GM12878 (cell line): ENCODE data around the gene OPN4. TPM values are rescaled to one million over a fixed set of nuclear protein-coding genes. Genes with fewer than 3 reads are reported as not detected.

Experiments used
- ATAC-seq: fragments of 200-7000 bp; cut with Tn5 transposase; 3 replicates; pipeline ENCODE4 v1.9.1; 2020; ENCODE audit warnings: mild to moderate bottlenecking, moderate library complexity
- BruUV-seq: library from RNA; stranded (reverse); fragments of 400-500 nt; replicated peaks from 2 replicates; lab custom pipeline; 2021; lab: Mats Ljungman, UMichigan
- CTCF ChIA-PET: fragments of 300-600 bp; sonication (Branson Sonifier 250); formaldehyde crosslinking; extraction: SDS; loops from one replicate; lab custom pipeline; 2021; ENCODE audit warnings: inconsistent platforms; lab: Yijun Ruan, JAX
- POLR2A ChIA-PET: fragments of 350-600 bp; formaldehyde crosslinking; extraction: SDS; loops from one replicate; lab custom pipeline; 2021; ENCODE audit warnings: inconsistent platforms; lab: Charles Lee
- RAD21 ChIA-PET: fragments of 300-600 bp; sonication (Branson Sonifier 250); formaldehyde crosslinking; loops from one replicate; lab custom pipeline; 2023; ENCODE audit warnings: antibody characterized with exemption; ENCODE audit not compliant: unreplicated experiment; lab: Charles Lee
- SMC1A ChIA-PET: fragments of 300-600 bp; sonication (Branson Sonifier 250); formaldehyde crosslinking; loops from one replicate; lab custom pipeline; 2023; ENCODE audit not compliant: unreplicated experiment, uncharacterized antibody; lab: Charles Lee
- DNase-seq: peaks from one replicate; pipeline ENCODE4 v3.0.0-alpha.2; 2011; ENCODE audit warnings: low read depth, low spot score
- FAIRE-seq: peaks from 3 replicates; lab custom pipeline; 2011; peaks lifted over from hg19 to GRCh38; lab: Jason Lieb, UNC
- H2AFZ ChIP-seq: 2 replicates; pipeline ENCODE4 v1.6.0; 2011; ENCODE audit warnings: low read depth, low read length, control low read depth; ENCODE audit not compliant: control insufficient read depth
- H3K27ac ChIP-seq: 2 replicates; pipeline ENCODE4 v1.5.1; 2011; ENCODE audit warnings: control low read depth; ENCODE audit not compliant: control insufficient read depth, insufficient read depth
- H3K27me3 ChIP-seq, 2 experiments: replicated peaks in 1 of 2; 2 replicates each; pipeline versions ENCODE4 v1.6.0 to v1.6.1; 2011; ENCODE audit warnings: low read length in 1 of 2; ENCODE audit not compliant: control insufficient read depth in 2 of 2, insufficient read depth in 2 of 2
- H3K36me3 ChIP-seq, 2 experiments: 2 replicates each; pipeline ENCODE4 v1.5.1; 2011; ENCODE audit warnings: low read length in 1 of 2; ENCODE audit not compliant: control insufficient read depth in 2 of 2, insufficient read depth in 2 of 2
- H3K4me1 ChIP-seq: 2 replicates; pipeline ENCODE4 v1.6.1; 2011; ENCODE audit warnings: mild to moderate bottlenecking, low read length, moderate library complexity, mixed read lengths; ENCODE audit not compliant: control insufficient read depth, insufficient read depth
- H3K4me2 ChIP-seq: 2 replicates; pipeline ENCODE4 v1.6.0; 2011; ENCODE audit warnings: control low read depth; ENCODE audit not compliant: control insufficient read depth, insufficient read depth
- H3K4me3 ChIP-seq: fragments of 200-600 bp; sonication (generic); 2 replicates; pipeline ENCODE4 v1.5.1; 2016
- H3K79me2 ChIP-seq: 2 replicates; pipeline ENCODE4 v1.6.0; 2011; ENCODE audit warnings: low read length; ENCODE audit not compliant: control insufficient read depth, insufficient read depth
- H3K9ac ChIP-seq: 2 replicates; pipeline ENCODE4 v1.8.0; 2011; ENCODE audit warnings: low read length, control low read depth, mixed read lengths; ENCODE audit not compliant: control insufficient read depth, insufficient read depth
- H3K9me3 ChIP-seq: replicated peaks from 3 replicates; pipeline ENCODE4 v1.5.1; 2011; ENCODE audit warnings: mild to moderate bottlenecking, low read length; ENCODE audit not compliant: control insufficient read depth, insufficient read depth
- H4K20me1 ChIP-seq: 2 replicates; pipeline ENCODE4 v1.6.0; 2011; ENCODE audit not compliant: control insufficient read depth, insufficient read depth
- CTCF ChIP-seq, 3 experiments: IDR thresholded peaks in 2 of 3; conservative IDR thresholded peaks in 1 of 3; 2 replicates each; pipeline ENCODE4 v1.5.1; 2011; ENCODE audit warnings: low read depth in 3 of 3, low read length in 3 of 3, mild to moderate bottlenecking in 3 of 3, control low read depth in 2 of 3, moderate library complexity in 2 of 3, inconsistent platforms in 1 of 3, mixed read lengths in 1 of 3; ENCODE audit not compliant: control insufficient read depth in 2 of 3, insufficient read depth in 1 of 3; ENCODE audit errors: extremely low read depth in 1 of 3
- E2F8 ChIP-seq: fragments of 450-650 bp; IDR thresholded peaks from 2 replicates; pipeline ENCODE4 v1.6.1; 2018; ENCODE audit warnings: mild to moderate bottlenecking, low read depth, moderate library complexity; ENCODE audit not compliant: partially characterized antibody
- MEF2B ChIP-seq: fragments of 450-650 bp; IDR thresholded peaks from 2 replicates; pipeline ENCODE4 v1.6.1; 2018; ENCODE audit warnings: mild to moderate bottlenecking, moderate library complexity; ENCODE audit not compliant: partially characterized antibody, poor library complexity, severe bottlenecking
- NR2F1 ChIP-seq: fragments of 450-650 bp; conservative IDR thresholded peaks from 2 replicates; pipeline ENCODE4 v1.6.1; 2017; ENCODE audit warnings: mild to moderate bottlenecking
- POU2F2 ChIP-seq: IDR thresholded peaks from 3 replicates; pipeline ENCODE4 v1.6.1; 2011; ENCODE audit warnings: low read depth, mild to moderate bottlenecking, low read length, borderline replicate concordance
- RB1 ChIP-seq: fragments of 450-650 bp; formaldehyde crosslinking; IDR thresholded peaks from 2 replicates; pipeline ENCODE4 v1.6.1; 2017; ENCODE audit warnings: mild to moderate bottlenecking, borderline replicate concordance
- TCF7 ChIP-seq: IDR thresholded peaks from 2 replicates; pipeline ENCODE4 v1.6.1; 2014; ENCODE audit warnings: antibody characterized with exemption, borderline replicate concordance
- ZNF384 ChIP-seq: IDR thresholded peaks from 2 replicates; pipeline ENCODE4 v1.6.1; 2012; ENCODE audit warnings: low read depth, mild to moderate bottlenecking, low read length, improper control_type of control experiment, borderline replicate concordance
- ZZZ3 ChIP-seq: IDR thresholded peaks from 2 replicates; pipeline ENCODE4 v1.6.1; 2011; ENCODE audit warnings: low read depth; ENCODE audit not compliant: control insufficient read depth, insufficient read length
- WGBS: methylation state at CpG from one replicate; pipeline ENCODE4 v1.1.6; 2016; ENCODE audit warnings: low lambda C conversion rate; ENCODE audit not compliant: insufficient replicate concordance, insufficient coverage; ENCODE audit errors: missing lambda C conversion rate; 5-methylcytosine and 5-hydroxymethylcytosine counted together
- in situ Hi-C: fragments of 300-500 bp; cut with MboI; formaldehyde crosslinking; loops from 9 replicates; pipeline ENCODE4 v1.14.3; 2018; ENCODE audit warnings: mixed read lengths
- intact Hi-C: fragments of 100-400 bp; cut with micrococcal nuclease; formaldehyde crosslinking; loops from one replicate; pipeline ENCODE4 v1.14.2; 2022; ENCODE audit not compliant: unreplicated experiment
- polyA plus RNA-seq, 11 experiments: library from polyadenylated mRNA; depleted of rRNA in 4 of 11; unstranded in 6 of 11; stranded (reverse) in 5 of 11; fragments of >200 nt; fragmentation: Nextera tagmentation in 4 of 11; fragmentation: Illumina TruSeq in 1 of 11; extraction: Ambion mirVana in 4 of 11; extraction: Trizol in 1 of 11; gene quantifications; 1 replicate in 1 of 11; 2 replicates in 10 of 11; pipeline versions ENCODE4 v1.2.1 to v1.2.3, GENCODE V29; 2011 to 2016; ENCODE audit warnings: inconsistent platforms in 2 of 11, missing spikeins in 2 of 11, low read depth in 1 of 11
- total RNA-seq, 4 experiments: library from RNA; depleted of rRNA in 3 of 4; stranded (reverse); fragments of >200 nt in 3 of 4; fragmentation: Illumina TruSeq in 1 of 4; extraction: Trizol in 1 of 4; gene quantifications; 2 replicates each; pipeline versions ENCODE4 v1.2.1 to v1.2.3, GENCODE V29; 2013 to 2021

Gene OPN4
- total and polyA plus RNA-seq, 10 of the 15 experiments (the other 5 are each of a cell fraction or from before 2014, with no cell fraction given) = not detected

GRCh38 chr10:86682675-86683074, 28.3 kb downstream of the OPN4 start (continued):
- TF ChIP-seq E2F8 (no peak), MEF2B (no peak), POU2F2 (no peak), TCF7 (no peak), ZZZ3 (no peak), RB1 (no peak)

GRCh38 chr10:86684331-86685097, 30.2 kb downstream of the OPN4 start:
- in situ Hi-C loops (no loop called here), intact Hi-C loops (no loop called here)
- no peak for DNase-seq
- no peaks in the 10 kb centered on the region; a peak in 1 of 4 replicates for H3K27me3 ChIP-seq
- no peak overlapping the region for H2AFZ ChIP-seq
- H3K79me2 ChIP-seq = no peaks in the 10 kb centered on the region
- no peak overlapping the region for H3K9ac ChIP-seq
- CTCF ChIA-PET = interaction anchor here (1.2 to 1.9 kb wide), 4 partner anchors 10 to 92 kb away, joined by 3 to 17 read pairs (median 7); no protein-coding TSS in a partner anchor
- FAIRE-seq = no peak
- BruUV-seq = no TSS peak
- peak; percentile 39 for ATAC-seq
- no peak overlapping the region for H3K27ac ChIP-seq
- no peaks in the 10 kb centered on the region for H3K9me3 ChIP-seq
- H3K36me3 ChIP-seq = no peaks in the 10 kb centered on the region
- POLR2A ChIA-PET = no interaction called here
- SMC1A ChIA-PET = interaction anchor here (2.8 to 3.0 kb wide), 2 partner anchors 13 to 42 kb away, joined by 7 to 17 read pairs; no protein-coding TSS in a partner anchor
- H3K4me1 ChIP-seq = no peaks in the 10 kb centered on the region
- H3K4me2 ChIP-seq = no peak overlapping the region
- RAD21 ChIA-PET = interaction anchor here (2.7 kb wide), 1 partner anchor 41 kb away, joined by 9 read pairs; no protein-coding TSS in a partner anchor
- WGBS = 19% methylated on average over 9 of the region's 9 CpGs
- no peak overlapping the region for H3K4me3 ChIP-seq
- H4K20me1 ChIP-seq = no peaks in the 10 kb centered on the region
- TF ChIP-seq NR2F1 (0 out of 2 replicates have a peak, but pooled peaks have one; percentile 12), ZNF384 (no peak), CTCF (IDR thresholded peaks at IDR 0.05 in 2 of 3, conservative IDR thresholded peaks at IDR 0.05 in 1 of 3; ENCODE audit: control insufficient read depth in 2 of 3, extremely low read depth in 1 of 3, insufficient read depth in 1 of 3, low read depth in 3 of 3, low read length in 3 of 3) (peak; percentile 17 to 40 (median 30); a peak in 3 of 6 replicates)
- TF ChIP-seq, all 136 proteins: peak for 2
